GM19468 (cell line): Measurements from ENCODE around the gene MIS18A.
"Not testable (repeated sequence)": the region's sequence is repeated elsewhere in the genome, so short reads cannot be mapped to it uniquely, and the experiment has no call there.

Source experiments
- ATAC-seq: cut with Tn5 transposase; IDR thresholded peaks from one replicate; pipeline ENCODE4 v1.9.1; 2021; ENCODE audit warnings: mild to moderate bottlenecking, moderate library complexity, moderate number of reproducible peaks; ENCODE audit not compliant: unreplicated experiment; ENCODE audit errors: extremely low read depth

MIS18A gene

GRCh38 chr21:32278518-32279376 is at the start of gene MIS18A:
MIS18A (minus strand) TSS chr21:32279049; CDS start chr21:32279014, 35 bp downstream.
- ATAC-seq: peak; percentile 89

DNA sequence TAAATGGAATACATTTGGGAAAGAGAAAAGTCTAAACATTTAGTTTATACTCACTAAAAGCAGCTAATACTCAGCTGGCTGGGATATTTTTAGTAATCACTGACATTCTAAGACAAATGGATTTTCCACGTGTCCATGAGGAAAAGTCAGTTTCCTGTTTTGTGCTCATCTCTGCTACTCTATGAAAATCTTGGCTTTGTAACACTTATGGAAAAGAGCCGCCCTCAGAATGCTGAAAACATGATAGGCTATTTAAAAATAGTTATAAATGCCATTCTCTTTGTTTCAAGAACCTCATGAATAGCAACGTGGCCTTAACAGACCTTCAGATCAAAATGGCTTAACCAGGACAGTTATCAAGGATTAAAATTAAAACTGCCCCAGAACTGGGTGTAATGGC is 49.7 kb upstream of the MIS18A start:
- no peak for ATAC-seq

DNA sequence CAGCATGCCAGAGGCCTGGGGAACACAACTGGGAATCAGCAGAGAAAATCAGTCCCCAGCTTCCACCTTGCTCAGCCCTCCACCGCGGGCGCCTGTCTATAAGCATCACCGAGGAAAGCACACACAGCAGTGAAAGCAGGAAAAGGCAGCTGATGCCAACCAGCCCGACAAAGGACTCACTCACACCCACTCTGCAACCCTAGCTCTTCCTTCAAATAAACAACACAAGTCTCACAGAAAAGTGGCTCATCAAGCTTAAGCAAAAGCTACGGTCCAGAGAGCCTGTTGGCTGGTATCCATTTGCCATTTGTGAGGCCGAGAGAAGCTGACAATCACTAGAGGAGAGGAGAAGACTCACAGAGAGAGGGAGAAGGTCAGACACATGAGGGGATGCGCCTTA is 46.9 kb upstream of the MIS18A start:
- ATAC-seq: no peak

GRCh38 chr21:32322676-32323075 is 43.8 kb upstream of the MIS18A start:
- no peak for ATAC-seq

DNA sequence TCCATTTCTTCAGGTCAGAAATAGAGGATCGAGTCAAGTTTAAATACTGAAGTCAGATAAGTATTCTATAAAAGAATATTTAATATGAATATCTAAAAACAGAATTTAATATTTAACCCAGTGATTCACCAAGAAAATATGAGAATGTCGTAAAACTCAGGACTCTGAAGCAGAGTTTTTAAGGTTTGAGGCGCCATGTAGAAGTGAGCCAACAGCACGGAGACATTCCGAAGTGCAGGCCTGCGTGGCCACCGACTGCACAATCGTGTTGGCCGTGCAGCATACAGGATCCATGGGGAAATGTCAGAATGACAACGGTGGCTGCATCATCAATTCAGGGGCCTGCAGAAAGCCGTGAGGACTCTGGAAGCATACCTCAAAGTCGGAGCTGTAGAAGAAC is 43.3 kb upstream of the MIS18A start:
- no peak for ATAC-seq

GRCh38 chr21:32321480-32321879 is 42.6 kb upstream of the MIS18A start:
- ATAC-seq: no peak

- ATAC-seq: no peak
These were observed 41.9 kb upstream of the MIS18A start for GRCh38 chr21:32320726-32321125.

DNA sequence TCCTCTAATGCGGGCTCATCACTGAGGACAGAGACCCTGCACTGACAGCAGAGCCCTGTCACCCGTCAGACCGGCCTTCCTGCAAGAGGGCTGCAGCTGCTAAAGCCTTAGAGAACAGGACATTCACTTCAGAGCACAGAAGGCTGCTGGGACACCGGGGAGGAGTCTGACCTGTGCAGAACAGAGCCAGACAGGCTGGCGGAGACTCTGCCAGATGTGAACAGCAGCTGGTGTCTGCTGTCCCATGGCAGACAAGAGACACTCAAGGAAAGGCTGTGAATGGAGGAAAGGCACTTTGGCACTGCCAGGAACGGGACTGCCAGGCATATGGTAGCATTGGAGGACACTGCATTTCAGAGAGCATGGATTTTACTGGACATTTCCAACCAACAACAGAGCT is 41.2 kb upstream of the MIS18A start:
- no peak for ATAC-seq

GRCh38 chr21:32319012-32319411 is 40.2 kb upstream of the MIS18A start:
- no peak for ATAC-seq

DNA sequence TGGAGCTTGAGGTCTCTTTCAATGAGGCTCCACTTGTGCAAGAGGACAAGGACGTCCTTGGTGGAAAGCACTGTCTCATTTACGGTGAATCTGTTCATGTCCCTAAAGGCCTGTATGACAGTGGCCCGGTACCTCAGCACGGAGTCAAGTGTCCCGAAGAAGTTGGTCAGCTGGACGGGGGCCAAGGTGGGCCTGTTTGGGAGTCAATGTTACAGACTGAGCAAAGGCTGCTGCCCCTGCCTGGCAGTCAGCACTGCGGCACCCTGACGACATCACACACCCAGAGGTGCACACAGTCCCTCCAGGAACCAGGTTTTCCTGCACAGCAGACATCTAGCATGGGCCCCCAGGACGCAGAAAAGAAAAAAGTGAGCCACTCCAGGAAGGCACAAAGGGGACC is 38.9 kb upstream of the MIS18A start:
- ATAC-seq: no peak

DNA sequence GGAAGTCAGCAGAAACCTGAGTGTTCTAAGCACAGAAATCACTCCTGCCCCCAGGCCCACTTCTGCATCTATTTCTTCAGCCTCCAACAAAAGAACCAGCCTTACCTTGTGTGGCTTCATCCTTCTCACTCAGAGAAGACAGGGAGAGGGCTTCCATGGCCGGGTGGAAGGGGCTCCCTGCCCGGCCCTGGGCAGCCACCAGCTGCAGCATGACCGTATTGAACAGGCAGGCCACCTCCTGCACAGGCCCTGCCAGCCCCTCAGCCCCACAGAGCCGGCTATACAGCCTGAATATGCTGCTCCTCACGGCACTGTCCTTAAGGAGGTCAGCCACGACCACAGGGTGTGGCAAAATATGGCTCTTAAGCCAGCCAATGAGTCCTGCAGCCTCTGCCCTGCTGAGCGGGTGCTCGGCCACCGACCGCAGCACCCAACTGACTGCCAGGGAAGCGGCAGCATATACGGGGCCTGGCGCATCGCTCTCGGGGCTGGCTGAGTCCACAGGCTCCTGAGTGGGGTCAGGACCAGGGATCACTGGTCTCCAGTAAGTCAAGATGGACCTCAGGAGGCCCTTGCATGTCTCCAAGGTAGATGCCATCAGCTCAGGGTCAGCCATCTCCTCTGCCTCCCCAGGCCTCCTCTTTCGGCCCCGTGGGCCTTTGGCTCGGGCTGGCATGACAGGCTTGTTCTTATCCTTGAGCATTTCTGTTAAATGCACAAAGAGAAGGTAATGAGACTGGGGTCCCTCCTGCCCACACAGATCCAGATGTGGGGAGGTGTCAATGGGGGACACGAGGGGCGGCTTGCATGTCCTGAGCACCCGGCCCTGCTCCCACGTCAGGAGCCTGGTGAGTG is 37.7 kb upstream of the MIS18A start:
- no peak for ATAC-seq

GRCh38 chr21:32315511-32316281 is 36.8 kb upstream of the MIS18A start:
- no peak for ATAC-seq

DNA sequence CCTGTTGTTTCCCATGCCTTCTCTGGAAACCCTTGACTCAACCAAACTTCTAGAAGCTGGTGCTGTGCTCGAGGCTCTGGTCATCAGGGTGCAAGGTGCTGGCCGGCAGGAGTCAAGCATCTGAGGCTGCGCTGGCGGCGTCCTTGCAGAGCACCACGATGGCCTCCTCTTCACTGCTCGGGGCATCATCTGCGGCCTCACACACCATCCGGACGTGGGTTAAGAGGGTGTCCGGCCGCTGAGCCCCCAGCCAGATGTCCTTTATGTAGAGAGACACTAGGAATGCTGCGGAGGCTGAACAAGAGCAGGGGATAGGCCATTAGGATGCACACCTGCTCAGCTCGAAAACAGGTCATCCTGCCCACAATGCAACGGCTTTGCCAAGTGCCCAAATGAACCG is 36.0 kb upstream of the MIS18A start:
- ATAC-seq: no peak

- ATAC-seq: no peak
These were observed 34.1 kb upstream of the MIS18A start for GRCh38 chr21:32312976-32313375.

DNA sequence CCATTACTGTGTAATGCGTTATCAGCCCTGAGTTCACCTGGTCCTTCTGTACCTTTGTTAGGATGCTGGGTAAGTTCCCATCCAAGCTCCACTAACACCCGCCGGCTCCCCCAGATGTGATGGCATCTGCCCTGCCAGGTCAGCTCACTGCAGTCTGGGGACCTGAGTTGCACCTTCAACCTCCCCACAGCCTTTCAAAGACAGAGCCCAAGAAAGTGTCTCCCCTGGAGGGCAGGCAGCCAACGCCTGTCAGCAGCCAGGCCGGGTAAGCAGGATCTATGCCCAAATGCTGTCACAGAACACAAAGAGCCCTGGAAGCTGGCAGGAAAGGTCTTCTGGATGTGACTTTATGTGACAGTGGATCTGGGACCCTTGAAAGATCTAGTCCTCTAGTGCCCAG is 33.5 kb upstream of the MIS18A start:
- no peak for ATAC-seq

DNA sequence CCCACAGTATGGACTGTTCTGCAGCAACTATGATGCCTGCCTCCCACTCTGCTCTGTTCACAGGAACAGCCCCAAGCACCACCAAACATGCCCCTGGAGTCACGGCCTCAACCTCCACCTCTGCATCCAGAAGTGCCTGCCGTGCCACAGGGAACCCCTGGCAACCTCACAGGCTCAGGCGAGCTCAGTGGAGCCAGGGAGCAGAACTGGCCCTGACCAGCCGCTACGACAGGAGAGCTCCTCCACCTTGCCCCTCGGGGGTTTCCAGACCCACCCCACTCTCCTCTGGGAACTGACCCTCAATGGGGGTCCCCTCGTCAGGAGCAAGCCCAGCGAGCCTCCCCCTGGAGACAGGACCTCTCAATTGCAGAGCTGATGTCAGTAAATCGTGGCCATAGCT is 32.8 kb upstream of the MIS18A start:
- no peak for ATAC-seq

DNA sequence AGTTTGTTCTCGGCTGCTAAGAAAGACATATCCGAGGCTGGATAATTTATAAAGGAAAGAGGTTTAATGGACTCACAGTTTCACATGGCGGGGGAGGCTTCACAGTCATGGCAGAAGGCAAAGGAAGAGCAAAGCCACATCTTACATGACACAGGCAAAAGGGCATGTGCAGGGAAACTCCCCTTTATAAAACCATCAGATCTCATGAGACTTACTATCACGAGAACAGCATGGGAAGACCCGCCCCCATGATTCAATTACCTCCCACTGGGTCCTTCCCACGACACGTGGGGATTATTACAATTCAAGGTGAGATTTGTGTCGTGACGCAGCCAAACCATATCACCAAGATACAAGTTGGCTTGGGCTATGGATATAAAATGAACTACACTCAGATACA is 32.1 kb upstream of the MIS18A start:
- not testable (repeated sequence) for ATAC-seq

DNA sequence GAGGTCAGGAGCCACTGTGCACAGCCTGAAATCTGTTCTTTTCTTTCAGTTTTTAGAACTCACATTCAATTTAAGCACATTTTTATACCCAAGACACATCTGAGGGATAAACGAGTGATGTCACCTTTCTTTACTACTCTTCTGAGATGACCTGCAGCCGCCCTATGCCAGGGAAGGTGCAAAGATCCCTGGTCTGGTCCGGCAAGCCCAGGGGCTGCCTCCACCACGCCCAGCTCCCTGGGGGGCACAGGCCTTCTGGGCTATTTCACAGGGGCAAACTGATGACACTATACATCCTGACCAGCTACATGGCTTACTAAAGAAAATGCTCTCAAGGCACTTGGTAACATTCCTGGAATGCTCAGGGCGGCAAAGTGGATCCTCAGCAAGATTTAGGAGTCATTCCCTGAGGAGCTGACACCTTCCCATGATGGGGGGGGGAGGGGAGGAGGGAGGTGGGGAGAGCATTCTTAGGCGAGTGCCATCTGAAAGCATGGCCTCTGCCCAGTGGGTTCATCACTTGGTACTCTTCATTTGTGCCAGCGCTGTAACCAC is 31.1 kb upstream of the MIS18A start:
- no peak for ATAC-seq

GRCh38 chr21:32308696-32309095 is 29.8 kb upstream of the MIS18A start:
- no peak for ATAC-seq

DNA sequence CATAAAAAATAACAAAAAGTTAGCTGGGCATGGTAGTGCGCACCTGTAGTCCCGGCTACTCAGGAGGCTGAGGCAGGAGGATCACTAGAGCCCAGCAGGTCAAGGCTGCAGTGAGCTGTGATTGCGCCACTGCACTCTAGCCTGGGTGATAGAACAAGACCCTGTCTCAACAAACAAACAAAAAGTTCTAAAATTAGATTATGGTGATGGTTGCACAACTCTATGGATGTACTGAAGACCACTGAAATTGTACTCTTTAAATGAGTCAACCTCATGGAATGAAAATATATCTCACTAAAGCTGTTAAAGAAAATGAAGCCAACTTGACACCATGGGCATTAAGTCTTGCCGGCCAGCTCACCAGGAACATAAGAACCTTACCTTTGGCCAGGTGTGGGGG is 28.9 kb upstream of the MIS18A start:
- ATAC-seq: no peak
